Measurements from ENCODE around the gene ZFYVE9. TPM values are rescaled to one million over a fixed set of nuclear protein-coding genes. Genes with fewer than 3 reads are reported as not detected.

Gene ZFYVE9
- total RNA-seq, 1 donor from 2014 or later: 17.6 TPM

DNA sequence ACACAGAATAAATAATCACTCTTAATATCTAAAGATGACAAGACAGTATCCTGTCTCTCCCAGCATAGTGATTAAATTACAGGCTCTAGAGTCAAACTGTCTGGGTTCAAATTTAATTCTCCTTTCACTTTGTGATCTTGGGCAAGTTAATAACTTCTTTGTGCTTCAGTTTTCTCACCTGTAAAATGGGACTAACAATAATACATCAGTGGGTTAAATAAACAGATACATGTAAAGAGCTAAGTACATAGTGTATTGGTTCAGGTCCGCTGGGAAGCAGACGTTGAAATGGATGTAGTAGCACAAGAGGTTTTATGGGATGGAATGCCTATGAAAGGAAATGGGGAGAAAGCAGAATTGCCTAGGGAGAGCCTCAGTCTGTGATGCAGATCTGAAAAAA, 10.7 kb downstream of the ZFYVE9 start:
- TF ChIP-seq CTCF (conservative IDR thresholded peaks at IDR 0.05; ENCODE audit: low read depth, low read length): no peak
- H3K4me3 ChIP-seq (ENCODE audit: low read depth, low read length): no peak overlapping the region
- no peak for DNase-seq (ENCODE audit: low read depth)

GRCh38 chr1:52153010-52153409, 11.1 kb downstream of the ZFYVE9 start:
- H3K4me3 ChIP-seq (ENCODE audit: low read depth, low read length): no peak overlapping the region
- TF ChIP-seq CTCF (conservative IDR thresholded peaks at IDR 0.05; ENCODE audit: low read depth, low read length): no peak
- no peak for DNase-seq (ENCODE audit: low read depth)

DNA sequence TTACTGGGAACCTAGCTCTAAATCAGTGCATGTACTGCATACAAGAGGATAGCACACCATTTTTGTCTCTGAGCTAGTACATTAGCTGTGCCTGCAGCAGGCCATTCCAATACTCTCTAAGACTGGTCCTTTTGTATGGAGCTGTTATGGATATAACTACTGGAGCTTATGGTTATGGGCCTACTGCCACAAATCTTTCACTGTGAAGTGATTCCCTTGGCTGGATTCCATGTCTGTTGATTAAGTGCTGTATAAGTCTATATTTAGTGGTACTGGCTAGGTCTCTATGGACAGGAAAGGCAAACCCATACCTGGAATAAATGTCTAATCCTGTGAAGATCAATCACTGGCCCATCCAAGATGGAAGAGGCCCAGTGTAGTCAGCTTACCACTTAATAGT, 12.0 kb downstream of the ZFYVE9 start:
- no peak for DNase-seq (ENCODE audit: low read depth)
- no peak overlapping the region for H3K4me3 ChIP-seq (ENCODE audit: low read depth, low read length)
- TF ChIP-seq CTCF (conservative IDR thresholded peaks at IDR 0.05; ENCODE audit: low read depth, low read length): no peak

GRCh38 chr1:52156460-52156859, 14.6 kb downstream of the ZFYVE9 start:
- no peak for TF ChIP-seq CTCF (conservative IDR thresholded peaks at IDR 0.05; ENCODE audit: low read depth, low read length)
- no peak for DNase-seq (ENCODE audit: low read depth)
- no peak overlapping the region for H3K4me3 ChIP-seq (ENCODE audit: low read depth, low read length)

DNA sequence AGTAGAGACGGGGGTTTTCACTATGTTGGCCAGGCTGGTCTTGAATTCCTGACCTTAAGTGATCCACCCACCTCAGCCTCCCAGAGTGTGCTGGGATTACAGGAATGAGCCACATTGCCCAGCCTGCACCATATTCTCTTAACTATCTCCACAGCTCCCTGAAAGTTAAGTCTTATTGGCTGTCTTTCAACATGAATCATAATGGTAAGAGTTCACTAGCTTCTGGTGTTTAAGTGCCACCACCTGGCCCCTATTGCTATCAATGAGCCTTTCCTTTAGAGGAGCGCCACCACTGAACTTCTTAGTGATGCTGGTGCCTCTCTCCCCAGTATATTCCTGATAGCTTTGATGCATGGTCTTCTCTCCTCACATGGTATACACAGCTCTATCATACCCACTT, 15.7 kb downstream of the ZFYVE9 start:
- no peak for TF ChIP-seq CTCF (conservative IDR thresholded peaks at IDR 0.05; ENCODE audit: low read depth, low read length)

GRCh38 chr1:52158218-52158617, 16.3 kb downstream of the ZFYVE9 start:
- no peak for TF ChIP-seq CTCF (conservative IDR thresholded peaks at IDR 0.05; ENCODE audit: low read depth, low read length)
- no peak for DNase-seq (ENCODE audit: low read depth)
- H3K4me3 ChIP-seq (ENCODE audit: low read depth, low read length): no peak overlapping the region

More for the DNA sequence above, 15.7 kb downstream of the ZFYVE9 start:
- no peak for DNase-seq (ENCODE audit: low read depth)
- H3K4me3 ChIP-seq (ENCODE audit: low read depth, low read length): no peak overlapping the region

DNA sequence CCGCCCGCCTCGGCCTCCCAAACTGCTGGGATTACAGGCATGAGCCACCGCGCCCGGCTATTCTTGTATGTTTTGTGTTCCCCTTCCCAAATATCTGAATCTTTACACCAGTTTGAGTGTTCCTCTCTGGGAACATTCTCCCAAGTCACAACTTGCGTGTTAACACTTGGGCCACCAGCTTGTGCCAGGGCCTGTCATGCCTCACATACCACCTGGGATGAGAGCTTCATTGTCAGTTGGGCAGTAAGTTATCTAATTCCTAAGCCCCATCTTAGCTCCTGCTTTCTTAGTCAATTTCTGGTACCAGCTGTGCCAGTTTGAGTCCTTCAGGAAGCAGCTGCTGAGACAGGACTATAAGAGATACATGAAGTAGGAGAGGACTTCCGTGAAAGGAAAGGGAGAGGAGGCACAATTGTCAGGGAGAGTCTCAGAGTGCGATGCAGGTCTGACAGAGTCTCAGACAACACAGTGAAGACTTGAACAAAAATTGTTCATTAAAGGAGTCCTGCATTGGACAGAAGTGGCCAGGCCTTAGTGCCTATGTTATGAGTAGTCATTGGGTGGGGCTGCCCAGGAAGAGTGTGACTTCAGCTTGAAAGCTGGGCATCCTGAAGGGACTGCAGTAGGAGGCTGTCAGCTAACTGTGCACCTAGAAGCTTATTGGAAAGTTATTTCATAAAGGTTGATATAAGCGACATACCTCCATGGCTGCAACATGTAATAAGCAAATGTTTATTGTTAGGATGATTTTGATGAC, 17.3 kb downstream of the ZFYVE9 start:
- TF ChIP-seq CTCF (conservative IDR thresholded peaks at IDR 0.05; ENCODE audit: low read depth, low read length): no peak
- DNase-seq (ENCODE audit: low read depth): no peak
- no peak overlapping the region for H3K4me3 ChIP-seq (ENCODE audit: low read depth, low read length)

All from epithelial cell of proximal tubule (primary cell).